MCF 10A (cell line): ENCODE results near the gene RNASEH1. TPM values are rescaled to one million over a fixed set of nuclear protein-coding genes. Genes with fewer than 3 reads are reported as not detected.

Source experiments
- BruUV-seq: library from RNA; stranded (reverse); fragments of 400-500 nt; replicated peaks from 2 replicates; lab custom pipeline; 2021; lab: Mats Ljungman, UMichigan
- CTCF ChIA-PET: fragments of 300-600 bp; sonication (Branson Sonifier 250); formaldehyde crosslinking; extraction: SDS; loops from one replicate; lab custom pipeline; 2021; ENCODE audit warnings: antibody characterized with exemption, inconsistent platforms; lab: Yijun Ruan, JAX
- POLR2A ChIA-PET: fragments of 300-600, 350-650 bp; sonication (Branson Sonifier 250); formaldehyde crosslinking; extraction: SDS; loops from one replicate; lab custom pipeline; 2020; ENCODE audit warnings: antibody characterized with exemption, inconsistent platforms; lab: Yijun Ruan, JAX
- DNase-seq: peaks from one replicate; pipeline ENCODE4 v3.0.0-alpha.2; 2018; ENCODE audit not compliant: unreplicated experiment
- H3K27ac Mint-ChIP-seq: one replicate; pipeline ENCODE4 v1.8.0; 2022; ENCODE audit warnings: mild to moderate bottlenecking, low read depth, mixed read lengths; ENCODE audit not compliant: unreplicated experiment
- H3K27me3 Mint-ChIP-seq: one replicate; pipeline ENCODE4 v1.8.0; 2022; ENCODE audit warnings: mixed read lengths; ENCODE audit not compliant: insufficient read depth, unreplicated experiment
- H3K36me3 Mint-ChIP-seq: one replicate; pipeline ENCODE4 v1.8.0; 2022; ENCODE audit warnings: mild to moderate bottlenecking, moderate library complexity, mixed read lengths; ENCODE audit not compliant: insufficient read depth, unreplicated experiment
- H3K4me1 Mint-ChIP-seq: one replicate; pipeline ENCODE4 v1.8.0; 2022; ENCODE audit warnings: mixed read lengths; ENCODE audit not compliant: insufficient read depth, unreplicated experiment
- H3K4me3 Mint-ChIP-seq: one replicate; pipeline ENCODE4 v1.8.0; 2022; ENCODE audit warnings: mild to moderate bottlenecking, moderate library complexity, mixed read lengths; ENCODE audit not compliant: unreplicated experiment
- H3K9me3 Mint-ChIP-seq: one replicate; pipeline ENCODE4 v1.8.0; 2022; ENCODE audit warnings: mixed read lengths; ENCODE audit not compliant: unreplicated experiment
- intact Hi-C: fragments of 100-400 bp; cut with micrococcal nuclease; formaldehyde crosslinking; loops from 2 replicates; pipeline ENCODE4 v1.14.1; 2022
- total RNA-seq: library from RNA; stranded (reverse); gene quantifications from 2 replicates; pipeline ENCODE4 v1.2.3, GENCODE V29; 2022
- TF ChIP-seq, protein P1 (sequence below): fragments of 200-600 bp; IDR thresholded peaks from one replicate; pipeline ENCODE4 v1.8.0; 2022; ENCODE audit warnings: antibody characterized with exemption, mild to moderate bottlenecking; ENCODE audit not compliant: unreplicated experiment

The RNASEH1 gene
- total RNA-seq, 1 experiment from 2014 or later = 48.3 TPM

GRCh38 chr2:3588084-3588483, 30.0 kb upstream of the RNASEH1 start:
- Mint-ChIP-seq H3K27me3 (no peaks in the 10 kb centered on the region), H3K4me1 (no peaks in the 10 kb centered on the region), H3K36me3 (peaks cover 13% of the 10 kb centered on the region), H3K4me3 (no peak overlapping the region), H3K27ac (no peak overlapping the region), H3K9me3 (no peaks in the 10 kb centered on the region)
- intact Hi-C loops = no loop called here
- ChIA-PET POLR2A (no interaction called here), CTCF (interaction anchor here (0.9 to 1.8 kb wide), 2 partner anchors 62 to 77 kb away, joined by 4 to 6 read pairs; no protein-coding TSS in a partner anchor)
- BruUV-seq = no TSS peak
- TF ChIP-seq, protein P1, sequence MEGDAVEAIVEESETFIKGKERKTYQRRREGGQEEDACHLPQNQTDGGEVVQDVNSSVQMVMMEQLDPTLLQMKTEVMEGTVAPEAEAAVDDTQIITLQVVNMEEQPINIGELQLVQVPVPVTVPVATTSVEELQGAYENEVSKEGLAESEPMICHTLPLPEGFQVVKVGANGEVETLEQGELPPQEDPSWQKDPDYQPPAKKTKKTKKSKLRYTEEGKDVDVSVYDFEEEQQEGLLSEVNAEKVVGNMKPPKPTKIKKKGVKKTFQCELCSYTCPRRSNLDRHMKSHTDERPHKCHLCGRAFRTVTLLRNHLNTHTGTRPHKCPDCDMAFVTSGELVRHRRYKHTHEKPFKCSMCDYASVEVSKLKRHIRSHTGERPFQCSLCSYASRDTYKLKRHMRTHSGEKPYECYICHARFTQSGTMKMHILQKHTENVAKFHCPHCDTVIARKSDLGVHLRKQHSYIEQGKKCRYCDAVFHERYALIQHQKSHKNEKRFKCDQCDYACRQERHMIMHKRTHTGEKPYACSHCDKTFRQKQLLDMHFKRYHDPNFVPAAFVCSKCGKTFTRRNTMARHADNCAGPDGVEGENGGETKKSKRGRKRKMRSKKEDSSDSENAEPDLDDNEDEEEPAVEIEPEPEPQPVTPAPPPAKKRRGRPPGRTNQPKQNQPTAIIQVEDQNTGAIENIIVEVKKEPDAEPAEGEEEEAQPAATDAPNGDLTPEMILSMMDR = no peak
- no peak for DNase-seq

- ChIA-PET POLR2A (no interaction called here), CTCF (interaction anchor here (0.5 to 1.8 kb wide), 3 partner anchors 23 to 77 kb away, joined by 4 to 6 read pairs (median 5); no protein-coding TSS in a partner anchor)
- TF ChIP-seq, protein P1 = no peak
- H3K27ac Mint-ChIP-seq = peak overlapping the region; percentile 55
- H3K4me1 Mint-ChIP-seq = no peaks in the 10 kb centered on the region
- H3K9me3 Mint-ChIP-seq = no peaks in the 10 kb centered on the region
- intact Hi-C loops = no loop called here
- no peak overlapping the region for H3K4me3 Mint-ChIP-seq
- peaks cover 19% of the 10 kb centered on the region for H3K36me3 Mint-ChIP-seq
- H3K27me3 Mint-ChIP-seq = no peaks in the 10 kb centered on the region
- DNase-seq = no peak
- no TSS peak for BruUV-seq
These were observed 29.3 kb upstream of the RNASEH1 start for GRCh38 chr2:3587432-3587831.

DNA sequence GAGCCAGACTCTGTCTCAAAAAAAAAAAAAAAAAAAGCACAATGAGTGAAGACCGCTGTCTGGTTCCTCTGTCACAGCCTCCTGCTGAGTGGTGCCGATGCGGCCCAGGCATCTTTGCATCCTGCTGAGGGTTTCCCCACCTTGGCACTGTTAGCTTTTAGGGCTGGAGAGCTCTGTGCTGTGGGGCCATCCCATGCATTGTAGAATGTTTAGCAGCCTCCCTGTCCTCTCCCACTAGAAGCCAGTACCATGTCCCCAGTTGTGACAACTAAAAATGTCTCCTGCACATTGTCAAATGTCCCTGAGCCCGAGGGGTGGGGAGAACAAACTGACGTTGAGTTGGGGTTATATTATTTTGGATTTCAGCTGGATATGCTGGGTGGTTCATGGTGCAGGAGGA, 28.9 kb upstream of the RNASEH1 start:
- peaks cover 23% of the 10 kb centered on the region for H3K36me3 Mint-ChIP-seq
- ChIA-PET POLR2A (no interaction called here), CTCF (interaction anchor here (0.5 to 1.8 kb wide), 2 partner anchors 24 to 63 kb away, joined by 5 to 6 read pairs; no protein-coding TSS in a partner anchor)
- H3K4me3 Mint-ChIP-seq = no peak overlapping the region
- TF ChIP-seq, protein P1 = no peak
- intact Hi-C loops = no loop called here
- peak overlapping the region; percentile 55 for H3K27ac Mint-ChIP-seq
- no peaks in the 10 kb centered on the region for H3K9me3 Mint-ChIP-seq
- no peaks in the 10 kb centered on the region for H3K27me3 Mint-ChIP-seq
- no peaks in the 10 kb centered on the region for H3K4me1 Mint-ChIP-seq
- BruUV-seq = no TSS peak
- DNase-seq = no peak

GRCh38 chr2:3586220-3586619, 28.1 kb upstream of the RNASEH1 start:
- H3K9me3 Mint-ChIP-seq = no peaks in the 10 kb centered on the region
- H3K36me3 Mint-ChIP-seq = peaks cover 31% of the 10 kb centered on the region
- H3K4me1 Mint-ChIP-seq = no peaks in the 10 kb centered on the region
- H3K4me3 Mint-ChIP-seq = no peak overlapping the region
- ChIA-PET POLR2A (no interaction called here), CTCF (interaction anchor here (0.7 kb wide), 1 partner anchor 163 kb away, joined by 3 read pairs; no protein-coding TSS in a partner anchor)
- H3K27ac Mint-ChIP-seq = no peak overlapping the region
- H3K27me3 Mint-ChIP-seq = no peaks in the 10 kb centered on the region
- no peak for DNase-seq
- TF ChIP-seq, protein P1 = no peak
- BruUV-seq = no TSS peak
- intact Hi-C loops = no loop called here
